OCI-LY1 (cell line): ENCODE data around the gene KDM6B.
"Not testable (repeated sequence)": the region's sequence is repeated elsewhere in the genome, so short reads cannot be mapped to it uniquely, and the experiment has no call there.

Experiments
- H2AFZ ChIP-seq: fragments of 200-600 bp; sonication (generic), shearing (Covaris generic); 2 replicates; pipeline ENCODE4 v1.6.0; 2014; ENCODE audit warnings: antibody characterized with exemption, mild to moderate bottlenecking, low read length
- H3F3A ChIP-seq: fragments of 200-600 bp; sonication (generic), shearing (Covaris generic); 2 replicates; pipeline ENCODE4 v1.6.0; 2014; ENCODE audit warnings: mild to moderate bottlenecking, antibody characterized with exemption, low read length, moderate library complexity; ENCODE audit not compliant: insufficient read depth
- H3K27ac ChIP-seq: fragments of 200-600 bp; sonication (generic); 2 replicates; pipeline ENCODE4 v1.5.1; 2014; ENCODE audit warnings: low read length, mixed run types, mild to moderate bottlenecking, low read depth; ENCODE audit not compliant: poor library complexity, severe bottlenecking
- H3K27me3 ChIP-seq: fragments of 200-600 bp; sonication (generic); 2 replicates; pipeline ENCODE4 v1.6.0; 2014; ENCODE audit warnings: antibody characterized with exemption, mild to moderate bottlenecking, low read length, moderate library complexity; ENCODE audit not compliant: insufficient read depth
- H3K36me3 ChIP-seq: fragments of 200-600 bp; sonication (generic); 2 replicates; pipeline ENCODE4 v1.6.1; 2014; ENCODE audit warnings: mild to moderate bottlenecking, antibody characterized with exemption, low read length, moderate library complexity, mixed read lengths; ENCODE audit not compliant: insufficient read depth
- H3K4me1 ChIP-seq: fragments of 200-600 bp; sonication (generic); 2 replicates; pipeline ENCODE4 v1.5.1; 2014; ENCODE audit warnings: mild to moderate bottlenecking, low read length, moderate library complexity; ENCODE audit not compliant: insufficient read depth, severe bottlenecking
- H3K4me2 ChIP-seq: fragments of 200-600 bp; sonication (generic), shearing (Covaris generic); 2 replicates; pipeline ENCODE4 v1.6.1; 2014; ENCODE audit warnings: low read length
- H3K4me3 ChIP-seq: fragments of 200-600 bp; sonication (generic); 2 replicates; pipeline ENCODE4 v1.5.1; 2014; ENCODE audit warnings: low read length, low read depth, mild to moderate bottlenecking, mixed read lengths; ENCODE audit not compliant: poor library complexity, severe bottlenecking
- H3K79me2 ChIP-seq: fragments of 200-600 bp; shearing (Covaris generic); 2 replicates; pipeline ENCODE4 v1.6.1; 2016; ENCODE audit warnings: mixed run types, low read length, mixed read lengths; ENCODE audit not compliant: insufficient read depth
- H3K9ac ChIP-seq: fragments of 200-600 bp; sonication (generic), shearing (Covaris generic); 2 replicates; pipeline ENCODE4 v1.6.1; 2014; ENCODE audit warnings: mild to moderate bottlenecking, low read length, mixed read lengths
- H3K9me2 ChIP-seq: fragments of 200-600 bp; sonication (generic), shearing (Covaris generic); 2 replicates; pipeline ENCODE4 v1.6.1; 2014; ENCODE audit warnings: low read depth, mild to moderate bottlenecking, low read length, mixed read lengths
- H3K9me3 ChIP-seq: fragments of 200-600 bp; shearing (Covaris generic); 2 replicates; pipeline ENCODE4 v1.6.1; 2014; ENCODE audit warnings: low read length, mixed read lengths
- H4K20me1 ChIP-seq: fragments of 200-600 bp; sonication (generic), shearing (Covaris generic); 2 replicates; pipeline ENCODE4 v1.6.0; 2016; ENCODE audit warnings: mild to moderate bottlenecking, low read length; ENCODE audit not compliant: insufficient read depth
- CTCF ChIP-seq: fragments of 200-600 bp; sonication (generic), shearing (Covaris generic); IDR thresholded peaks from 2 replicates; pipeline ENCODE4 v1.5.1; 2017; ENCODE audit warnings: mild to moderate bottlenecking, antibody characterized with exemption, low read length, moderate library complexity, mixed read lengths
- EZH2 ChIP-seq: fragments of 200-600 bp; sonication (generic), shearing (Covaris generic); IDR thresholded peaks from 2 replicates; pipeline ENCODE4 v1.8.0; 2017; ENCODE audit warnings: borderline replicate concordance, mixed run types, mild to moderate bottlenecking, antibody characterized with exemption, low read length, moderate library complexity, mixed read lengths

The KDM6B gene

GRCh38 chr17:7859028-7859427 lies 25.0 kb downstream of the KDM6B start:
- Histone ChIP-seq H3K9me3 (no peaks in the 10 kb centered on the region), H2AFZ (no peak overlapping the region), H3K36me3 (peaks cover 37% of the 10 kb centered on the region; the same call in 1 of the 2 replicates), H3K9me2 (no peaks in the 10 kb centered on the region), H3K27ac (peak overlapping the region; percentile 92), H3K4me2 (peak overlapping the region; percentile 80), H3K79me2 (no peaks in the 10 kb centered on the region), H3K9ac (peak overlapping the region; percentile 92), H3K4me1 (peaks cover 37% of the 10 kb centered on the region), H3F3A (no peaks in the 10 kb centered on the region), H3K4me3 (peak overlapping the region; percentile 65), H3K27me3 (no peaks in the 10 kb centered on the region), H4K20me1 (no peaks in the 10 kb centered on the region)
- TF ChIP-seq EZH2: no peak
- no peak for TF ChIP-seq CTCF

- Histone ChIP-seq H3K9me3 (no peaks in the 10 kb centered on the region), H2AFZ (no peak overlapping the region), H3K27ac (peak overlapping the region; percentile 23), H3K4me1 (peaks cover 22% of the 10 kb centered on the region), H3K9ac (no peak overlapping the region), H3K4me3 (no peak overlapping the region), H3F3A (no peaks in the 10 kb centered on the region), H4K20me1 (no peaks in the 10 kb centered on the region), H3K27me3 (no peaks in the 10 kb centered on the region), H3K9me2 (no peaks in the 10 kb centered on the region), H3K4me2 (peak overlapping the region; percentile 11; the same call in 1 of the 2 replicates), H3K36me3 (peaks cover 55% of the 10 kb centered on the region), H3K79me2 (no peaks in the 10 kb centered on the region)
- no peak for TF ChIP-seq EZH2
- TF ChIP-seq CTCF: peak; percentile 78
These were observed 28.8 kb downstream of the KDM6B start for GRCh38 chr17:7862692-7863437.

GRCh38 chr17:7864384-7864783 lies 30.4 kb downstream of the KDM6B start:
- H3K4me2 ChIP-seq, H3K9me3 ChIP-seq, H3F3A ChIP-seq, H2AFZ ChIP-seq, H3K79me2 ChIP-seq, H3K9ac ChIP-seq, H4K20me1 ChIP-seq, H3K9me2 ChIP-seq, H3K27me3 ChIP-seq, H3K4me3 ChIP-seq, H3K27ac ChIP-seq: not testable (repeated sequence)
- Histone ChIP-seq H3K36me3 (peaks cover 55% of the 10 kb centered on the region), H3K4me1 (peaks cover 12% of the 10 kb centered on the region)

GRCh38 chr17:7864995-7865650 lies 31.1 kb downstream of the KDM6B start:
- Histone ChIP-seq H2AFZ (no peak overlapping the region), H3K27ac (no peak overlapping the region), H3K9me3 (no peaks in the 10 kb centered on the region), H3K36me3 (peaks cover 55% of the 10 kb centered on the region), H3K4me3 (no peak overlapping the region), H3K9me2 (no peaks in the 10 kb centered on the region), H4K20me1 (no peaks in the 10 kb centered on the region), H3K27me3 (no peaks in the 10 kb centered on the region), H3K9ac (no peak overlapping the region), H3K4me1 (peaks cover 8% of the 10 kb centered on the region), H3K4me2 (no peak overlapping the region), H3K79me2 (no peaks in the 10 kb centered on the region), H3F3A (no peaks in the 10 kb centered on the region)
- TF ChIP-seq EZH2 (no peak), CTCF (no peak)
